ENCODE results near the gene NGF.

NGF gene

DNA sequence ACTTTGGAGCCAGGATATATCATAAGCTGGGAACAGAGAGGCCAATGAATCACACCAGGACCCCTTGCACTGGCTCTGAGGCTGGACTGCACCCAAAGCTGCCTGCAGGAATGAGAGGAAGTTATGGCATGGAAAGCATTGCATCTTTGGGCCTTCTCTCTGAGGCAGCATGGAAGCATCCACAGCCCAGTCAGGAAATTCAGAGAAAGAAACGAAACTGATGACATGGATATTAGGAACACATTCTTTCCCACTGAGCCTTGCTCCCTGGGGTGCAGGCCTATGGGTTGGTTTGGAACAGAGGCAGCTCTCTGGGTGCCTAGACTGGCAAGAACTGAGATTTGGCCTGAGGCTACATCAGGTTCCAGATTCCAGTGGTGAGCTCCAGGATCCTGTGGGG is 98.6 kb downstream of the NGF start:
- no peaks in the 10 kb centered on the region for H3K27me3 Mint-ChIP-seq (ENCODE audit: low read depth)
- no peak overlapping the region for H3K4me3 Mint-ChIP-seq
- H3K27ac Mint-ChIP-seq: no peak overlapping the region
- H3K36me3 Mint-ChIP-seq (ENCODE audit: low read depth): no peaks in the 10 kb centered on the region
- H3K4me1 Mint-ChIP-seq (ENCODE audit: low read depth): no peaks in the 10 kb centered on the region
- DNase-seq (ENCODE audit: low spot score): no peak
- H3K9me3 Mint-ChIP-seq: no peaks in the 10 kb centered on the region

DNA sequence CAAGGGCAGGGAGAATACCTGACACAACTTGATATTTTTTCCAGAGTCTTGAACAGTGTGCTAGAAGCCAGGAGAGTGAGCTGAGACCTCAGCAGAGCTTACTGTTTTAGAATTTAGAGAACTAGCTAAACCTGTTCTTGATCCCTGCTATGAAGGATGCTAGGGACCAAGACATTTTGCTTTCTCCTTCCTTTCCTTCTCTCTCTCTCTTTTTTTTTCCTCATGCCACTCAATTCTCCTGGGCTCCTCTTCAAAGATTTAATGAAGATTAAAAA is 99.0 kb downstream of the NGF start:
- H3K4me3 Mint-ChIP-seq: no peak overlapping the region
- no peaks in the 10 kb centered on the region for H3K36me3 Mint-ChIP-seq (ENCODE audit: low read depth)
- no peaks in the 10 kb centered on the region for H3K9me3 Mint-ChIP-seq

DNA sequence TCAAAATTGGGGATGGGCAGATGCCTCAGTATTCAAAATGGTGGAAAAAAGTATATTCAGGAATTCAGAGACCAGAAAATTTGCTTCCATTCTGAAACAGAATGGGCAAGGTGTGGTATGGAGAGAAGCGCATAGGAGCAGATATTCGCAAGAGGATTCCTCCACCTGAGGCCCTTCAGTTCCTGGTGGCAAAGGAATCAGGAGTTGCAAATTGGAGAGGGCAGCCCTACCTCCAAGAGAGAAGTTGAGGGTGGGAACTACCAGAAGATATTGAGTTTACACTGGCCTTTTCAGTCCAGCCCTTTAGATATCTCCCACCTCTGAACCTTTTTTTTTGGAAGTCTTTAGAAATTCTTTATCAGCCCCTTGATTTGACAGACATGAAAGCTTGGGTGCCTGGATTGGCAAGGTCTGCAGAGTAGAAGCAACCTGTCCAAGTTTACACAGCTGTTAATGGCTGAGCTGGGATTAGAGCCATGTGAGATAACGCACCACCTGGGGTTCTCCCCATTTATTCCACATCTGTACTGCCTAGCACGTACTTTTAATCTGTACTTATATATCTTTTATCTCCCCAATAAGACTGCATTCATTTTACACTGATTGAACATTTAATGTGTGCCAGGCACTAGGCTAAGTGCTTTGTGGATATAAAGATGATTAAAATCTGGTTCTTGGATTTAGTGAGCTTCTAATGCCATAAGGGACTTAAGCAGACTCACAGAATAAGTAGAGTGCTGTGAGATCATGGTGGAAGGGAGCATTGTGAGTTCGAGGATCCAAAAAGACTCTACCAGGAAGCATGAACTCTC is 99.5 kb downstream of the NGF start:
- Mint-ChIP-seq H3K9me3 (no peaks in the 10 kb centered on the region), H3K27ac (no peak overlapping the region), H3K36me3 (ENCODE audit: low read depth) (no peaks in the 10 kb centered on the region), H3K4me1 (ENCODE audit: low read depth) (no peaks in the 10 kb centered on the region), H3K4me3 (no peak overlapping the region), H3K27me3 (ENCODE audit: low read depth) (no peaks in the 10 kb centered on the region)
- DNase-seq (ENCODE audit: low spot score): no peak

More for the DNA sequence above, 99.0 kb downstream of the NGF start:
- no peak for DNase-seq (ENCODE audit: low spot score)
- Mint-ChIP-seq H3K4me1 (ENCODE audit: low read depth) (no peaks in the 10 kb centered on the region), H3K27me3 (ENCODE audit: low read depth) (no peaks in the 10 kb centered on the region), H3K27ac (no peak overlapping the region)

DNA sequence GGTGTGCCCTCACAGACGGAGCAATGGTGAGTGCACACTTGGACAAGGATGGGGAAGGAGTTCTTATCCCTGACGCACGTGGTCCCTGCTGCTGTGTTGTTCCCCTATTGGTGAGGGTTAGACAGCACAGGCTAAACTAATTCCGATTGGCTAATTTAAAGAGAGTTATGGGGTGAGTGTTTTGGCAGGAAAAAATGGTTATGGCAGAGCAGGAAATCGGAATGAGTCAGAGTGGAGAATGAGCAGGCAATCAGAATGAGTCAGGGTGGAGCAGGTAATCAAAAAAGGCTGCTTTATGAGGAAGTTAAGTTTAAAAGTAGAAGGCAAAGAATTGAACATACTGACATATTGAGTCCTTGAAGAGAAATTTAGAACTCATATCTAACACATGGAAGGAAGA is 100.5 kb downstream of the NGF start:
- DNase-seq (ENCODE audit: low spot score): no peak
- Mint-ChIP-seq H3K9me3 (no peaks in the 10 kb centered on the region), H3K27me3 (ENCODE audit: low read depth) (no peaks in the 10 kb centered on the region), H3K36me3 (ENCODE audit: low read depth) (no peaks in the 10 kb centered on the region), H3K27ac (no peak overlapping the region), H3K4me3 (no peak overlapping the region), H3K4me1 (ENCODE audit: low read depth) (no peaks in the 10 kb centered on the region)

DNA sequence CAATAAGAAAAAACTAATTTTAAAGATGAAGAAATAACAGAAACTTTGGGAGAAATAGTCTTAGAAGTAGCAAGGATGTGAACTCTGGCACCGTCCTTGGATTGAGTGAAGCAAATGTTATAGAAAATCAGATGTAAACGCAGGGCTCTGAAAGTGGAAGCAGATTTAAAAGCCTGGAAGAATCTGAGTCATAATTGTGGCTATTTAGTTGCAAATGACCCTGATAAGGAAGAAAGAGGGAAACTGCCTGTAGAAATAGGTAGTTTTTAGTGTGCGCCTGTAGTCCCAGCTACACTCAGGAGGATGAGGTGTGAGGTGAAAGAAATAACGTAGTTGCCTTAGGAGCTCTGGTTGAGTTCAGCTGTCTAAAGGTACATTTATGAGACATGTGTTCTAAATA is 101.0 kb downstream of the NGF start:
- Mint-ChIP-seq H3K36me3 (ENCODE audit: low read depth) (no peaks in the 10 kb centered on the region), H3K9me3 (no peaks in the 10 kb centered on the region), H3K4me1 (ENCODE audit: low read depth) (no peaks in the 10 kb centered on the region), H3K4me3 (no peak overlapping the region), H3K27ac (no peak overlapping the region), H3K27me3 (ENCODE audit: low read depth) (no peaks in the 10 kb centered on the region)
- no peak for DNase-seq (ENCODE audit: low spot score)
